Measurements from ENCODE around the gene USP20. TPM values are rescaled to one million over a fixed set of nuclear protein-coding genes. Genes with fewer than 3 reads are reported as not detected.

The USP20 gene
- total RNA-seq, 1 experiment from 2014 or later = 22.1 TPM

GRCh38 chr9:129814432-129815223, 20.6 kb upstream of the USP20 start:
- no peaks in the 10 kb centered on the region for H3K27me3 ChIP-seq (ENCODE audit: insufficient read depth, low read depth)
- H3K4me1 ChIP-seq (replicated peaks; ENCODE audit: insufficient read depth) = no peaks in the 10 kb centered on the region
- no peaks in the 10 kb centered on the region for H3K9me3 ChIP-seq (ENCODE audit: insufficient read depth, low read depth)
- H3K9me2 ChIP-seq (ENCODE audit: insufficient read depth) = no peaks in the 10 kb centered on the region
- H2AFZ ChIP-seq = no peak overlapping the region
- peaks cover 16% of the 10 kb centered on the region; the same call in 1 of the 2 replicates for H3F3A ChIP-seq (ENCODE audit: insufficient read depth, low read depth)
- DNase-seq = no peak
- H3K79me2 ChIP-seq (ENCODE audit: low read depth) = no peaks in the 10 kb centered on the region
- BruUV-seq (replicated peaks) = no TSS peak
- no peak overlapping the region for H3K4me3 ChIP-seq
- TF ChIP-seq EZH2 (IDR thresholded peaks at IDR 0.05; ENCODE audit: low read depth) = no peak
- TF ChIP-seq CTCF (conservative IDR thresholded peaks at IDR 0.05) = no peak
- no peak overlapping the region for H3K27ac ChIP-seq
- intact Hi-C loops (cut with micrococcal nuclease; ENCODE audit: unreplicated experiment) = no loop called here
- ChIA-PET POLR2A (ENCODE audit: unreplicated experiment) (no interaction called here), CTCF (no interaction called here)
- H3K4me2 ChIP-seq = no peak overlapping the region
- H3K36me3 ChIP-seq (ENCODE audit: low read depth) = peaks cover 13% of the 10 kb centered on the region; the same call in 1 of the 2 replicates
- peaks cover 2% of the 10 kb centered on the region; the same call in 1 of the 2 replicates for H4K20me1 ChIP-seq (ENCODE audit: insufficient read depth)

DNA sequence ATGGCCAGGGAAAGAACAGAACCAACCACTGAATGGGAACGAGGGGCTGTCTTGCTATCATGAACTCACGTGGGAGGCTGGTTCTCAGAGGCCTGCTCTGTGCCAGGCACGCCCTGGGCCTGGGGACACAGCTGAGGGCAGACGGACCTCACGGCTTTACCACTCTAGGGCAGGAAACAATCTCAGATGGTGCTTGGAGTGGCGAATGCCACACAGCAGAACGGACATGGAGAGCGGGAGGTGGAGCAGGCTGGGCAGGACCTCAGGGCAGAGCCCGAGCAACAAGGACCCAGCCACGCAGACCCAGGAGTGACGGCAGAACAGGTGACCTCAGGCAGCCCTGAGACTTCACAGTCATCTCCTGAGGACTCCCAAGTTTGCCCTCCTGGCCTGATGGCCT, 20.0 kb upstream of the USP20 start:
- H4K20me1 ChIP-seq (ENCODE audit: insufficient read depth) = peaks cover 2% of the 10 kb centered on the region; the same call in 1 of the 2 replicates
- no TSS peak for BruUV-seq (replicated peaks)
- intact Hi-C loops (cut with micrococcal nuclease; ENCODE audit: unreplicated experiment) = no loop called here
- H3K27ac ChIP-seq = no peak overlapping the region
- no peak for TF ChIP-seq EZH2 (IDR thresholded peaks at IDR 0.05; ENCODE audit: low read depth)
- TF ChIP-seq CTCF (conservative IDR thresholded peaks at IDR 0.05) = no peak
- ChIA-PET CTCF (no interaction called here), POLR2A (ENCODE audit: unreplicated experiment) (no interaction called here)
- no peak for DNase-seq
- H3K27me3 ChIP-seq (ENCODE audit: insufficient read depth, low read depth) = no peaks in the 10 kb centered on the region
- H3F3A ChIP-seq (ENCODE audit: insufficient read depth, low read depth) = peaks cover 15% of the 10 kb centered on the region; the same call in 1 of the 2 replicates
- no peaks in the 10 kb centered on the region for H3K79me2 ChIP-seq (ENCODE audit: low read depth)
- H3K4me2 ChIP-seq = no peak overlapping the region
- no peaks in the 10 kb centered on the region for H3K9me3 ChIP-seq (ENCODE audit: insufficient read depth, low read depth)
- no peaks in the 10 kb centered on the region for H3K4me1 ChIP-seq (replicated peaks; ENCODE audit: insufficient read depth)
- H2AFZ ChIP-seq = no peak overlapping the region
- no peak overlapping the region for H3K4me3 ChIP-seq
- H3K36me3 ChIP-seq (ENCODE audit: low read depth) = peaks cover 13% of the 10 kb centered on the region; the same call in 1 of the 2 replicates
- H3K9me2 ChIP-seq (ENCODE audit: insufficient read depth) = no peaks in the 10 kb centered on the region

DNA sequence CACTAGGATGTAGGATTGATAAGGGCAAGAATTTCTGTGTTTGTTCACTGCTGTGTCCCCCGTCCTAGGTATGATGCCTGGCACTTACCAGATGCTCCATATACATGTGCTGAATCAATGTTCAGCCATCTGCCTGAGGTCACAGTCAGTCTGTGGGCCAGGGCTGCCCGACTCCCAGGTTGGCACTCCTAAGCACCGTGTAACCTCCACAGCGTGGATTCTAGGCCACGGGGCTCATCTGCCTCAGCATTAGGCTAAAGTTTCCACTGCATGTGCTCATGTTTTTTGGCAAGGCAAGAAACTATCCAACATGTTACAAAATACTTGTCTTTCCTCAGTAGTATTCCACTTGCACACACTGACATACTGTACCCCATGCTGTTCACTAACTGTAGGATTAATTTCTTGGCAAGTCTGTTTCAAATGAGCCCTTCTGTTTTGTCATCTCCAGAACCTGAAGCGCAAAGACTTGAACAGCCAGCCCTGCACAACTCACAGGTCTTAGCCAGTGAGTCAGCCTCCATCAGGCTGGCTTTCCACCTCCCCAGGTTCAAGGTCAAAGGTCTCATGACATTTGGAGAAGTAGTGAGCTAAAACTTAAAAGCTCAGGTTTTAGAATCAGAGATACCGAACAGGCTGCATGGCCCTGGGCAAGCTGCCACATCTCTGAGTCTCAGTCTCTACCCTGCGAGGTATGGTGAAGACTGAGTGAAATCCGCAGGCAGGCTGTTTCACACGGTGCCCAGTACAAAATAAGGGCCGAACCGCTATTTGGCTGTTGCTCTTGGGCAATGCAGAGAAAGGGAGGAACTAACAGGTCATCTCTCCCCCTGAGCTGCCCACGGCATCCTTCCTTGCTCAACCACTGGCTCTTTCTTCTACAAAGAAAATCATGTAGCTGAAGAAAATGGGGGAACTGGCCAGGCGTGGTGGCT, 18.5 kb upstream of the USP20 start:
- no peak overlapping the region for H3K27ac ChIP-seq
- intact Hi-C loops (cut with micrococcal nuclease; ENCODE audit: unreplicated experiment) = no loop called here

More for the DNA sequence above, 18.5 kb upstream of the USP20 start:
- ChIA-PET POLR2A (ENCODE audit: unreplicated experiment) (no interaction called here), CTCF (interaction anchor here (0.7 kb wide), 1 partner anchor 1336 kb away, joined by 5 read pairs; no protein-coding TSS in a partner anchor)
- no peak overlapping the region for H3K4me2 ChIP-seq
- 0 out of 2 replicates have a peak, but pooled peaks cover 3% of the 10 kb centered on the region for H3F3A ChIP-seq (ENCODE audit: insufficient read depth, low read depth)
- no TSS peak for BruUV-seq (replicated peaks)
- no peaks in the 10 kb centered on the region for H3K4me1 ChIP-seq (replicated peaks; ENCODE audit: insufficient read depth)
- no peak for DNase-seq
- H3K79me2 ChIP-seq (ENCODE audit: low read depth) = no peaks in the 10 kb centered on the region
- H4K20me1 ChIP-seq (ENCODE audit: insufficient read depth) = no peaks in the 10 kb centered on the region
- H3K4me3 ChIP-seq = no peak overlapping the region
- no peak overlapping the region for H2AFZ ChIP-seq
- H3K9me3 ChIP-seq (ENCODE audit: insufficient read depth, low read depth) = no peaks in the 10 kb centered on the region
- TF ChIP-seq CTCF (conservative IDR thresholded peaks at IDR 0.05) = no peak
- peaks cover 27% of the 10 kb centered on the region for H3K36me3 ChIP-seq (ENCODE audit: low read depth)
- no peaks in the 10 kb centered on the region for H3K27me3 ChIP-seq (ENCODE audit: insufficient read depth, low read depth)
- no peaks in the 10 kb centered on the region for H3K9me2 ChIP-seq (ENCODE audit: insufficient read depth)

Measured in PC-9 (cell line).